Liver (tissue), 9 donors: Measurements from ENCODE around the gene ZSCAN31. TPM values are rescaled to one million over a fixed set of nuclear protein-coding genes. Genes with fewer than 3 reads are reported as not detected.

ENCODE experiments used
- DNase-seq: peaks from one replicate; pipeline ENCODE4 v3.0.0-alpha.2; 2017; ENCODE audit warnings: low spot score
- H3K27ac ChIP-seq, 2 donors: one replicate each; pipeline ENCODE4 v1.7.0; 2013; ENCODE audit warnings: inconsistent platforms in 2 of 2, low read length in 2 of 2, control low read depth in 1 of 2, low read depth in 1 of 2, mild to moderate bottlenecking in 1 of 2
- H3K27me3 ChIP-seq, 4 donors: one replicate each; pipeline versions ENCODE4 v1.6.1 to v1.7.0; 2013; ENCODE audit warnings: low read length in 3 of 4, inconsistent platforms in 1 of 4, mild to moderate bottlenecking in 1 of 4, moderate library complexity in 1 of 4; ENCODE audit not compliant: control insufficient read depth in 4 of 4, insufficient read depth in 4 of 4
- H3K36me3 ChIP-seq, 4 donors: one replicate each; pipeline versions ENCODE4 v1.6.1 to v1.7.0; 2013; ENCODE audit warnings: low read length in 3 of 4, mild to moderate bottlenecking in 3 of 4, low read depth in 1 of 4, moderate library complexity in 1 of 4; ENCODE audit not compliant: control insufficient read depth in 4 of 4, insufficient read depth in 3 of 4
- H3K4me1 ChIP-seq, 4 donors: one replicate each; pipeline versions ENCODE4 v1.6.1 to v1.7.0; 2013; ENCODE audit warnings: low read length in 3 of 4, mild to moderate bottlenecking in 3 of 4, moderate library complexity in 1 of 4; ENCODE audit not compliant: control insufficient read depth in 4 of 4, insufficient read depth in 4 of 4
- H3K4me3 ChIP-seq, 3 donors: one replicate each; pipeline versions ENCODE4 v1.6.1 to v1.7.0; 2013; ENCODE audit warnings: low read length in 3 of 3, control low read depth in 1 of 3, low read depth in 1 of 3, mild to moderate bottlenecking in 1 of 3
- H3K9ac ChIP-seq, 2 donors: one replicate each; pipeline ENCODE4 v1.7.0; 2013; ENCODE audit warnings: low read length in 2 of 2, mild to moderate bottlenecking in 2 of 2, moderate library complexity in 2 of 2, control low read depth in 1 of 2, low read depth in 1 of 2
- H3K9me3 ChIP-seq, 4 donors: one replicate each; pipeline versions ENCODE4 v1.6.1 to v1.7.0; 2013; ENCODE audit warnings: low read length in 3 of 4; ENCODE audit not compliant: control insufficient read depth in 4 of 4
- EGR1 ChIP-seq, 2 donors: IDR thresholded peaks; 2 replicates each; pipeline ENCODE4 v1.6.1; 2016 to 2018; ENCODE audit warnings: antibody characterized with exemption in 2 of 2, low read depth in 2 of 2
- FOXA1 ChIP-seq: IDR thresholded peaks from 2 replicates; pipeline ENCODE4 v1.6.1; 2016; ENCODE audit warnings: antibody characterized with exemption
- FOXA2 ChIP-seq: IDR thresholded peaks from 2 replicates; pipeline ENCODE4 v1.6.1; 2016; ENCODE audit warnings: antibody characterized with exemption
- HNF4A ChIP-seq, 2 donors: conservative IDR thresholded peaks; 2 replicates each; pipeline ENCODE4 v1.6.1; 2016; ENCODE audit warnings: antibody characterized with exemption in 2 of 2, mild to moderate bottlenecking in 2 of 2
- HNF4G ChIP-seq: IDR thresholded peaks from 2 replicates; pipeline ENCODE4 v1.6.1; 2016; ENCODE audit warnings: antibody characterized with exemption
- JUND ChIP-seq, 2 donors: IDR thresholded peaks; 2 replicates each; pipeline ENCODE4 v1.6.1; 2016; ENCODE audit warnings: antibody characterized with exemption in 2 of 2
- MAX ChIP-seq: IDR thresholded peaks from 2 replicates; pipeline ENCODE4 v1.6.1; 2016; ENCODE audit warnings: antibody characterized with exemption
- NR2F2 ChIP-seq: IDR thresholded peaks from 2 replicates; pipeline ENCODE4 v1.6.1; 2016; ENCODE audit warnings: antibody characterized with exemption
- RAD21 ChIP-seq, 2 donors: IDR thresholded peaks; 2 replicates each; pipeline ENCODE4 v1.6.1; 2016; ENCODE audit warnings: antibody characterized with exemption in 2 of 2, mild to moderate bottlenecking in 2 of 2
- REST ChIP-seq: IDR thresholded peaks from 2 replicates; pipeline ENCODE4 v1.6.1; 2016; ENCODE audit warnings: antibody characterized with exemption, mild to moderate bottlenecking
- RXRA ChIP-seq, 2 donors: IDR thresholded peaks; 2 replicates each; pipeline ENCODE4 v1.6.1; 2017 to 2018; ENCODE audit warnings: antibody characterized with exemption in 2 of 2, mild to moderate bottlenecking in 1 of 2
- SP1 ChIP-seq: IDR thresholded peaks from 2 replicates; pipeline ENCODE4 v1.6.1; 2018; ENCODE audit warnings: antibody characterized with exemption, mild to moderate bottlenecking
- TAF1 ChIP-seq: conservative IDR thresholded peaks from 2 replicates; pipeline ENCODE4 v1.6.1; 2016; ENCODE audit warnings: antibody characterized with exemption, mild to moderate bottlenecking
- YY1 ChIP-seq: IDR thresholded peaks from 2 replicates; pipeline ENCODE4 v1.6.1; 2016; ENCODE audit warnings: antibody characterized with exemption, mild to moderate bottlenecking
- ZBTB33 ChIP-seq: IDR thresholded peaks from 2 replicates; pipeline ENCODE4 v1.6.1; 2016; ENCODE audit warnings: antibody characterized with exemption
- WGBS: extraction: QIAGEN DNeasy Blood & Tissue Kit; methylation state at CpG from one replicate; pipeline ENCODE4 v1.1.7; 2013; 5-methylcytosine and 5-hydroxymethylcytosine counted together
- polyA plus RNA-seq, 2 donors: library from polyadenylated mRNA; stranded (reverse) in 1 of 2; unstranded in 1 of 2; fragments of 200-250 nt in 1 of 2; fragments of >200 nt in 1 of 2; fragmentation: Nextera tagmentation in 1 of 2; extraction: Ambion mirVana in 1 of 2; gene quantifications; one replicate each; pipeline versions ENCODE4 v1.2.1 to v1.2.3, GENCODE V29; 2013 to 2015
- total RNA-seq, 2 donors: library from RNA; depleted of rRNA; stranded (reverse); fragments of >200 nt; gene quantifications; one replicate each; pipeline ENCODE4 v1.2.3, GENCODE V29; 2014
- TF ChIP-seq, protein P1 (sequence below): IDR thresholded peaks from 2 replicates; pipeline ENCODE4 v1.6.1; 2016; ENCODE audit warnings: antibody characterized with exemption
- TF ChIP-seq, protein P2 (sequence below): fragments of 150-350 bp; IDR thresholded peaks from 2 replicates; pipeline ENCODE4 v1.5.1; 2017; ENCODE audit warnings: improper control_type of control experiment, low read depth, low read length; ENCODE audit not compliant: missing input control
- donor health status: healthy.
- donor health status: healthy.
- donor health status: healthy.
- donor health status: healthy.
- donor health status: healthy.

Gene ZSCAN31
- total and polyA plus RNA-seq, 4 donors: 3.3 to 10.2 (median 3.7) TPM

DNA sequence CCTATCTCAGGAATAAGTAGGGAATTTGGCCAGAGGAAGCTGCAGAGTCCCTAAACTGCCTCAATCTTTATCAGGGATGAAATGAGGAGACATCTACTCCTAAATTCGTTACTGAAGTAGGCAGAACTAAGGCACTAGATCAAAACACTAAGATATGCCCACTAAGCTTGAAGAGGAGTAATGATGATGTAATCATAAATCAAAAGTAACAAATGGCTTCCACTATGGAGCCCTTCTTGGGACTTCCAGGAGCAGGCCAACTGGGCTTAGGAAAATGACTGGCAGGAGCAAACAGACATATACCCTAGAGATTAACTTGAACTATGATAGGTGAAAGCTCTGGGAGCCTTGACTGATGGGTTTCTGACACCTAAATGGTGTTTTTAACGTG lies 48.2 kb upstream of the ZSCAN31 start:
- Histone ChIP-seq H3K27ac (no peak overlapping the region), H3K36me3 (peaks cover 0 to 29% (median 9%) of the 10 kb centered on the region in 4 donors), H3K4me1 (peaks cover 0 to 15% (median 7%) of the 10 kb centered on the region in 4 donors), H3K27me3 (no peaks in the 10 kb centered on the region), H3K9ac (no peak overlapping the region), H3K9me3 (no peaks in the 10 kb centered on the region), H3K4me3 (no peak overlapping the region)
- TF ChIP-seq RAD21 (IDR thresholded peaks at IDR 0.05) (no peak), RXRA (IDR thresholded peaks at IDR 0.05) (no peak), MAX (no peak), NR2F2 (no peak), TAF1 (no peak), SP1 (no peak), EGR1 (IDR thresholded peaks at IDR 0.05; ENCODE audit: low read depth in 2 of 2) (no peak), REST (no peak), JUND (IDR thresholded peaks at IDR 0.05) (no peak), HNF4G (no peak), FOXA2 (no peak), YY1 (no peak), FOXA1 (no peak)
- TF ChIP-seq, protein P1, sequence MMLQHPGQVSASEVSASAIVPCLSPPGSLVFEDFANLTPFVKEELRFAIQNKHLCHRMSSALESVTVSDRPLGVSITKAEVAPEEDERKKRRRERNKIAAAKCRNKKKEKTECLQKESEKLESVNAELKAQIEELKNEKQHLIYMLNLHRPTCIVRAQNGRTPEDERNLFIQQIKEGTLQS: no peak
- TF ChIP-seq, protein P2, sequence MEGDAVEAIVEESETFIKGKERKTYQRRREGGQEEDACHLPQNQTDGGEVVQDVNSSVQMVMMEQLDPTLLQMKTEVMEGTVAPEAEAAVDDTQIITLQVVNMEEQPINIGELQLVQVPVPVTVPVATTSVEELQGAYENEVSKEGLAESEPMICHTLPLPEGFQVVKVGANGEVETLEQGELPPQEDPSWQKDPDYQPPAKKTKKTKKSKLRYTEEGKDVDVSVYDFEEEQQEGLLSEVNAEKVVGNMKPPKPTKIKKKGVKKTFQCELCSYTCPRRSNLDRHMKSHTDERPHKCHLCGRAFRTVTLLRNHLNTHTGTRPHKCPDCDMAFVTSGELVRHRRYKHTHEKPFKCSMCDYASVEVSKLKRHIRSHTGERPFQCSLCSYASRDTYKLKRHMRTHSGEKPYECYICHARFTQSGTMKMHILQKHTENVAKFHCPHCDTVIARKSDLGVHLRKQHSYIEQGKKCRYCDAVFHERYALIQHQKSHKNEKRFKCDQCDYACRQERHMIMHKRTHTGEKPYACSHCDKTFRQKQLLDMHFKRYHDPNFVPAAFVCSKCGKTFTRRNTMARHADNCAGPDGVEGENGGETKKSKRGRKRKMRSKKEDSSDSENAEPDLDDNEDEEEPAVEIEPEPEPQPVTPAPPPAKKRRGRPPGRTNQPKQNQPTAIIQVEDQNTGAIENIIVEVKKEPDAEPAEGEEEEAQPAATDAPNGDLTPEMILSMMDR: no peak
- DNase-seq: no peak
- WGBS: 76% methylated on average over 2 of the region's 2 CpGs

GRCh38 chr6:28383235-28384142 lies 47.5 kb upstream of the ZSCAN31 start:
- H3K27me3 ChIP-seq: no peaks in the 10 kb centered on the region
- peak; percentile 84 for DNase-seq
- peak overlapping the region; percentile 63 to 79 for H3K27ac ChIP-seq
- H3K9me3 ChIP-seq: no peaks in the 10 kb centered on the region
- H3K9ac ChIP-seq: peak overlapping the region; percentile 35 to 82
- WGBS: 15% methylated on average over 31 of the region's 31 CpGs
- H3K36me3 ChIP-seq: peaks cover 0 to 29% (median 7%) of the 10 kb centered on the region in 4 donors
- H3K4me1 ChIP-seq: peaks cover 0 to 15% (median 7%) of the 10 kb centered on the region in 4 donors
- H3K4me3 ChIP-seq: peak overlapping the region; percentile 52 to 77 (median 63)
- TF ChIP-seq, protein P1: no peak
- TF ChIP-seq RAD21 (IDR thresholded peaks at IDR 0.05) (peak; percentile 66 to 68), FOXA1 (no peak), EGR1 (IDR thresholded peaks at IDR 0.05; ENCODE audit: low read depth in 2 of 2) (no peak), ZBTB33 (peak; percentile 67), HNF4A (conservative IDR thresholded peaks at IDR 0.05) (peak; percentile 80 to 81), REST (no peak)
